ENCODE results near the gene FOLR2. TPM values are rescaled to one million over a fixed set of nuclear protein-coding genes. Genes with fewer than 3 reads are reported as not detected.

FOLR2 gene
- total RNA-seq, 1 experiment from 2014 or later, result not detected

- ChIA-PET CTCF (no interaction called here), RAD21 (ENCODE audit: low non-redundant PET in 1 of 2, low total read pairs in 2 of 2, uncharacterized antibody in 2 of 2, unreplicated experiment in 2 of 2) (no interaction called here), POLR2A (no interaction called here)
- no TSS peak for BruUV-seq (replicated peaks)
- Histone ChIP-seq H3K9me3 (ENCODE audit: control insufficient read depth in 1 of 2, insufficient read depth in 1 of 2, low read depth in 1 of 2, low read length in 2 of 2) (no peaks in the 10 kb centered on the region), H4K20me1 (ENCODE audit: insufficient read depth) (no peaks in the 10 kb centered on the region), H3K79me2 (ENCODE audit: insufficient read depth, low read length) (no peaks in the 10 kb centered on the region), H3K9me2 (ENCODE audit: insufficient read depth) (no peaks in the 10 kb centered on the region), H3K4me2 (ENCODE audit: low read length) (no peak overlapping the region), H3K9ac (ENCODE audit: low read length) (no peak overlapping the region), H2AFZ (ENCODE audit: low read depth, low read length, poor library complexity, severe bottlenecking) (no peak overlapping the region), H3K36me3 (ENCODE audit: control insufficient read depth in 1 of 2, insufficient read depth in 2 of 2, low read length in 2 of 2) (peaks cover 12 to 26% of the 10 kb centered on the region in 2 experiments; a peak in 3 of 4 replicates), H3K27me3 (ENCODE audit: insufficient read depth, low read length) (no peaks in the 10 kb centered on the region), H3K27ac (ENCODE audit: low read depth, low read length) (no peak overlapping the region), H3K4me1 (ENCODE audit: control insufficient read depth in 1 of 2, insufficient read depth in 2 of 2, low read length in 2 of 2) (peaks cover 0 to 4% of the 10 kb centered on the region in 2 experiments; a peak in 1 of 4 replicates), H3K4me3 (replicated peaks in 1 of 2; ENCODE audit: low read depth in 1 of 2, low read length in 2 of 2) (no peak overlapping the region)
- TF ChIP-seq TCF7L2 (IDR thresholded peaks at IDR 0.05; ENCODE audit: borderline replicate concordance, extremely low read depth, insufficient read depth, insufficient read length) (no peak), MAX (IDR thresholded peaks at IDR 0.05) (no peak), RAD21 (IDR thresholded peaks at IDR 0.05; ENCODE audit: low read depth) (no peak), CTCF (IDR thresholded peaks at IDR 0.05 in 2 of 3, conservative IDR thresholded peaks at IDR 0.05 in 1 of 3; ENCODE audit: borderline replicate concordance in 1 of 3, insufficient read depth in 1 of 3, low read depth in 2 of 3, low read length in 2 of 3) (no peak), ELF1 (IDR thresholded peaks at IDR 0.05; ENCODE audit: borderline replicate concordance, low read depth) (no peak), CBX3 (IDR thresholded peaks at IDR 0.05; ENCODE audit: low read depth) (no peak), YY1 (IDR thresholded peaks at IDR 0.05; ENCODE audit: extremely low read depth, insufficient replicate concordance, low read depth, low read length) (no peak), ZFX (IDR thresholded peaks at IDR 0.05) (no peak), SP1 (IDR thresholded peaks at IDR 0.05; ENCODE audit: low read depth) (no peak)
- ATAC-seq (no peak), DNase-seq (ENCODE audit: low read depth, low spot score) (no peak)
- intact Hi-C loops (cut with micrococcal nuclease), result no loop called here
Observed at GRCh38 chr11:72233773-72234513, 17.3 kb downstream of the FOLR2 start.
